Smooth muscle cell (in vitro differentiated cells): Measurements from ENCODE around the gene SORCS2. TPM values are rescaled to one million over a fixed set of nuclear protein-coding genes. Genes with fewer than 3 reads are reported as not detected.

Source experiments
- DNase-seq: peaks from one replicate; lab custom pipeline; 2025; ENCODE audit not compliant: unreplicated experiment; lab: John Stamatoyannopoulos, UW
- H2AFZ ChIP-seq: fragments of 200-600 bp; sonication (generic); 2 replicates; pipeline ENCODE4 v1.6.0; 2016; ENCODE audit warnings: antibody characterized with exemption, low read depth, mild to moderate bottlenecking
- H3F3A ChIP-seq: fragments of 200-600 bp; sonication (generic); 2 replicates; pipeline ENCODE4 v1.6.0; 2017; ENCODE audit warnings: antibody characterized with exemption, low read depth
- H3K27ac ChIP-seq: fragments of 200-600 bp; sonication (generic); 2 replicates; pipeline ENCODE4 v1.5.1; 2016; ENCODE audit warnings: low read depth, mild to moderate bottlenecking
- H3K27me3 ChIP-seq: fragments of 200-600 bp; sonication (generic); 2 replicates; pipeline ENCODE4 v1.6.1; 2016; ENCODE audit warnings: low read depth, mild to moderate bottlenecking
- H3K36me3 ChIP-seq: fragments of 200-600 bp; sonication (generic); 2 replicates; pipeline ENCODE4 v1.5.1; 2016; ENCODE audit warnings: low read depth
- H3K4me1 ChIP-seq: fragments of 200-600 bp; sonication (generic); 2 replicates; pipeline ENCODE4 v1.5.1; 2016; ENCODE audit warnings: low read depth
- H3K4me2 ChIP-seq: fragments of 200-600 bp; sonication (generic); 2 replicates; pipeline ENCODE4 v1.6.0; 2016; ENCODE audit warnings: mild to moderate bottlenecking
- H3K4me3 ChIP-seq: fragments of 200-600 bp; sonication (generic); 2 replicates; pipeline ENCODE4 v1.5.1; 2016; ENCODE audit warnings: mild to moderate bottlenecking
- H3K79me2 ChIP-seq: fragments of 200-600 bp; sonication (generic); 2 replicates; pipeline ENCODE4 v1.6.0; 2016; ENCODE audit warnings: low read depth, mild to moderate bottlenecking
- H3K9ac ChIP-seq: fragments of 200-600 bp; sonication (generic); 2 replicates; pipeline ENCODE4 v1.6.0; 2016; ENCODE audit warnings: low read depth
- H3K9me3 ChIP-seq: fragments of 200-600 bp; sonication (generic); replicated peaks from 2 replicates; pipeline ENCODE4 v1.5.1; 2016; ENCODE audit warnings: low read depth
- H4K20me1 ChIP-seq: fragments of 200-600 bp; sonication (generic); 2 replicates; pipeline ENCODE4 v1.6.0; 2016; ENCODE audit warnings: low read depth
- CTCF ChIP-seq: fragments of 200-600 bp; sonication (generic); IDR thresholded peaks from 2 replicates; pipeline ENCODE4 v1.5.1; 2017; ENCODE audit warnings: borderline replicate concordance, mild to moderate bottlenecking, antibody characterized with exemption; ENCODE audit not compliant: insufficient read depth, poor library complexity, severe bottlenecking
- WGBS: methylation state at CpG from one replicate; pipeline ENCODE4 v1.1.7; 2016; ENCODE audit warnings: low lambda C conversion rate; 5-methylcytosine and 5-hydroxymethylcytosine counted together
- polyA plus RNA-seq: library from polyadenylated mRNA; unstranded; fragments of >200 nt; fragmentation: Nextera tagmentation; extraction: Ambion mirVana; gene quantifications from 2 replicates; pipeline ENCODE4 v1.2.1, GENCODE V29; 2016
- total RNA-seq: library from RNA; depleted of rRNA; stranded (reverse); fragments of >200 nt; gene quantifications from 2 replicates; pipeline ENCODE4 v1.2.3, GENCODE V29; 2014

Gene SORCS2
- total and polyA plus RNA-seq, 2 experiments from 2014 or later, result 5.2 to 9.3 TPM

GRCh38 chr4:7172508-7172907 is 19.8 kb upstream of the SORCS2 start:
- Histone ChIP-seq H3K9me3 (no peaks in the 10 kb centered on the region), H3K4me1 (no peaks in the 10 kb centered on the region), H2AFZ (no peak overlapping the region), H3K27me3 (no peaks in the 10 kb centered on the region), H3K9ac (no peak overlapping the region), H3K79me2 (no peaks in the 10 kb centered on the region), H3K4me2 (no peak overlapping the region), H4K20me1 (no peaks in the 10 kb centered on the region), H3K36me3 (no peaks in the 10 kb centered on the region), H3F3A (no peaks in the 10 kb centered on the region), H3K27ac (no peak overlapping the region), H3K4me3 (no peak overlapping the region)
- no peak for TF ChIP-seq CTCF
- 97% methylated on average over 6 of the region's 6 CpGs for WGBS
- DNase-seq, result no peak

GRCh38 chr4:7172946-7173345 is 19.4 kb upstream of the SORCS2 start:
- Histone ChIP-seq H3K36me3 (no peaks in the 10 kb centered on the region), H3K4me1 (no peaks in the 10 kb centered on the region), H2AFZ (no peak overlapping the region), H3K9ac (no peak overlapping the region), H3K27ac (no peak overlapping the region), H3K27me3 (no peaks in the 10 kb centered on the region), H3K4me2 (no peak overlapping the region), H3K9me3 (no peaks in the 10 kb centered on the region), H3F3A (no peaks in the 10 kb centered on the region), H3K79me2 (no peaks in the 10 kb centered on the region), H4K20me1 (no peaks in the 10 kb centered on the region), H3K4me3 (no peak overlapping the region)
- no peak for DNase-seq
- TF ChIP-seq CTCF, result no peak
- 94% methylated on average over 13 of the region's 13 CpGs for whole genome bisulfite sequencing

GRCh38 chr4:7173841-7174449 is 18.4 kb upstream of the SORCS2 start:
- Histone ChIP-seq H3K79me2 (no peaks in the 10 kb centered on the region), H3K4me1 (no peaks in the 10 kb centered on the region), H3K36me3 (no peaks in the 10 kb centered on the region), H2AFZ (no peak overlapping the region), H3K9ac (no peak overlapping the region), H4K20me1 (no peaks in the 10 kb centered on the region), H3K27me3 (no peaks in the 10 kb centered on the region), H3K4me3 (no peak overlapping the region), H3F3A (no peaks in the 10 kb centered on the region), H3K27ac (no peak overlapping the region), H3K9me3 (no peaks in the 10 kb centered on the region), H3K4me2 (no peak overlapping the region)
- DNase-seq, result no peak
- 94% methylated on average over 9 of the region's 9 CpGs for WGBS
- TF ChIP-seq CTCF, result no peak

- H4K20me1 ChIP-seq, result no peaks in the 10 kb centered on the region
- no peak overlapping the region for H3K27ac ChIP-seq
- H3K4me1 ChIP-seq, result no peaks in the 10 kb centered on the region
- peaks cover 4% of the 10 kb centered on the region for H3K9me3 ChIP-seq
- no peak for DNase-seq
- 88% methylated on average over 1 of the region's 1 CpG for WGBS
- no peak overlapping the region for H3K9ac ChIP-seq
- no peak overlapping the region for H3K4me2 ChIP-seq
- no peaks in the 10 kb centered on the region for H3F3A ChIP-seq
- no peaks in the 10 kb centered on the region for H3K36me3 ChIP-seq
- TF ChIP-seq CTCF, result no peak
- no peaks in the 10 kb centered on the region for H3K79me2 ChIP-seq
- H2AFZ ChIP-seq, result no peak overlapping the region
- H3K27me3 ChIP-seq, result no peaks in the 10 kb centered on the region
- no peak overlapping the region for H3K4me3 ChIP-seq
Observed at GRCh38 chr4:7179158-7179557, 13.2 kb upstream of the SORCS2 start.
